H9 (cell line): ENCODE data around the gene CENPI. TPM values are rescaled to one million over a fixed set of nuclear protein-coding genes. Genes with fewer than 3 reads are reported as not detected.

ENCODE experiments used
- DNase-seq: peaks from one replicate; pipeline ENCODE4 v3.0.0-alpha.2; 2017
- H2AFZ ChIP-seq: one replicate; pipeline ENCODE4 v1.6.1; 2013; ENCODE audit warnings: mild to moderate bottlenecking, low read length, control low read depth, moderate library complexity
- H2AK5ac ChIP-seq: 2 replicates; pipeline ENCODE4 v1.6.1; 2013; ENCODE audit warnings: low read length, control low read depth, mixed read lengths; ENCODE audit not compliant: insufficient read length
- H2BK120ac ChIP-seq: one replicate; pipeline ENCODE4 v1.6.1; 2013; ENCODE audit warnings: low read depth, mild to moderate bottlenecking, low read length, control low read depth, inconsistent platforms; ENCODE audit not compliant: poor library complexity, severe bottlenecking
- H2BK12ac ChIP-seq: 2 replicates; pipeline ENCODE4 v1.6.1; 2013; ENCODE audit warnings: low read length, control low read depth, mixed read lengths, low read depth; ENCODE audit not compliant: insufficient read length
- H2BK15ac ChIP-seq: 2 replicates; pipeline ENCODE4 v1.6.1; 2013; ENCODE audit warnings: low read depth, low read length, control low read depth
- H2BK20ac ChIP-seq: one replicate; pipeline ENCODE4 v1.6.1; 2013; ENCODE audit warnings: low read depth, mild to moderate bottlenecking, low read length, control low read depth, inconsistent platforms; ENCODE audit not compliant: poor library complexity, severe bottlenecking
- H2BK5ac ChIP-seq: 2 replicates; pipeline ENCODE4 v1.6.1; 2013; ENCODE audit warnings: low read length, control low read depth, mixed read lengths; ENCODE audit not compliant: insufficient read length
- H3K14ac ChIP-seq: 2 replicates; pipeline ENCODE4 v1.6.1; 2013; ENCODE audit warnings: low read length, control low read depth; ENCODE audit not compliant: insufficient read depth
- H3K18ac ChIP-seq: 2 replicates; pipeline ENCODE4 v1.6.1; 2013; ENCODE audit warnings: low read depth, mild to moderate bottlenecking, mixed read lengths, low read length, control low read depth; ENCODE audit not compliant: insufficient read length
- H3K23ac ChIP-seq: 2 replicates; pipeline ENCODE4 v1.6.1; 2013; ENCODE audit warnings: low read length, control low read depth, mixed read lengths, low read depth; ENCODE audit not compliant: insufficient read length
- H3K23me2 ChIP-seq: 2 replicates; pipeline ENCODE4 v1.6.1; 2013; ENCODE audit warnings: low read depth, mild to moderate bottlenecking, mixed read lengths, low read length, control low read depth; ENCODE audit not compliant: insufficient read length, poor library complexity, severe bottlenecking
- H3K27ac ChIP-seq: 2 replicates; pipeline ENCODE4 v1.5.1; 2013; ENCODE audit warnings: low read length, control low read depth, mixed read lengths, low read depth; ENCODE audit not compliant: insufficient read length
- H3K27me3 ChIP-seq: 2 replicates; pipeline ENCODE4 v1.6.1; 2013; ENCODE audit warnings: low read length, control low read depth, inconsistent platforms; ENCODE audit not compliant: insufficient read depth
- H3K4ac ChIP-seq: 2 replicates; pipeline ENCODE4 v1.6.1; 2013; ENCODE audit warnings: low read depth, mild to moderate bottlenecking, control low read depth, inconsistent platforms, low read length, moderate library complexity
- H3K4me1 ChIP-seq: 2 replicates; pipeline ENCODE4 v1.6.1; 2013; ENCODE audit warnings: low read length, control low read depth, inconsistent platforms; ENCODE audit not compliant: insufficient read depth
- H3K4me2 ChIP-seq: 2 replicates; pipeline ENCODE4 v1.6.1; 2013; ENCODE audit warnings: low read length, control low read depth, mixed read lengths; ENCODE audit not compliant: insufficient read length, insufficient read depth
- H3K56ac ChIP-seq: 2 replicates; pipeline ENCODE4 v1.6.1; 2013; ENCODE audit warnings: low read depth, mild to moderate bottlenecking, mixed read lengths, low read length, control low read depth; ENCODE audit not compliant: insufficient read length
- H3K79me1 ChIP-seq: 2 replicates; pipeline ENCODE4 v1.6.1; 2013; ENCODE audit warnings: low read depth, mild to moderate bottlenecking, moderate library complexity, low read length, control low read depth, inconsistent platforms; ENCODE audit not compliant: insufficient read depth, poor library complexity, severe bottlenecking
- H3K79me2 ChIP-seq: 2 replicates; pipeline ENCODE4 v1.6.1; 2013; ENCODE audit warnings: low read length, control low read depth, inconsistent platforms; ENCODE audit not compliant: insufficient read depth
- H3K9ac ChIP-seq: 2 replicates; pipeline ENCODE4 v1.6.1; 2013; ENCODE audit warnings: low read length, control low read depth, mixed read lengths; ENCODE audit not compliant: insufficient read length; ENCODE audit errors: extremely low read depth
- H3K9me3 ChIP-seq: one replicate; pipeline ENCODE4 v1.6.1; 2013; ENCODE audit warnings: low read depth, low read length, inconsistent platforms; ENCODE audit not compliant: control insufficient read depth
- H3T11ph ChIP-seq: one replicate; pipeline ENCODE4 v1.6.1; 2013; ENCODE audit warnings: mild to moderate bottlenecking, low read length, control low read depth, inconsistent platforms
- H4K20me1 ChIP-seq: one replicate; pipeline ENCODE4 v1.6.1; 2013; ENCODE audit not compliant: control insufficient read depth, insufficient read length, insufficient read depth
- H4K5ac ChIP-seq: 2 replicates; pipeline ENCODE4 v1.6.1; 2013; ENCODE audit warnings: low read depth, mild to moderate bottlenecking, mixed read lengths, low read length, control low read depth; ENCODE audit not compliant: insufficient read length
- H4K8ac ChIP-seq: replicated peaks from 2 replicates; pipeline ENCODE4 v1.6.1; 2013; ENCODE audit warnings: low read length, control low read depth, mixed read lengths, low read depth; ENCODE audit not compliant: insufficient read length
- H4K91ac ChIP-seq: 2 replicates; pipeline ENCODE4 v1.6.1; 2013; ENCODE audit warnings: low read depth, mild to moderate bottlenecking, moderate library complexity, mixed read lengths, low read length, control low read depth; ENCODE audit not compliant: insufficient read length
- H3K27ac Mint-ChIP-seq, 3 experiments: 2 replicates in 2 of 3; 3 replicates in 1 of 3; pipeline ENCODE4 v1.8.0; 2020 to 2021; ENCODE audit warnings: mixed read lengths in 3 of 3, mild to moderate bottlenecking in 1 of 3, moderate library complexity in 1 of 3
- H3K27me3 Mint-ChIP-seq: 2 replicates; pipeline ENCODE4 v1.8.0; 2021; ENCODE audit warnings: low read depth, mild to moderate bottlenecking, moderate library complexity, mixed read lengths
- H3K36me3 Mint-ChIP-seq, 3 experiments: 2 replicates in 2 of 3; 3 replicates in 1 of 3; pipeline ENCODE4 v1.8.0; 2020 to 2021; ENCODE audit warnings: low read depth in 3 of 3, mixed read lengths in 3 of 3; ENCODE audit not compliant: insufficient read depth in 1 of 3
- H3K4me1 Mint-ChIP-seq, 2 experiments: 2 replicates each; pipeline ENCODE4 v1.8.0; 2020; ENCODE audit warnings: mixed read lengths in 2 of 2
- H3K4me3 Mint-ChIP-seq, 2 experiments: 2 replicates in 1 of 2; 3 replicates in 1 of 2; pipeline ENCODE4 v1.8.0; 2020 to 2021; ENCODE audit warnings: mild to moderate bottlenecking in 2 of 2, mixed read lengths in 2 of 2, moderate library complexity in 1 of 2
- H3K9me3 Mint-ChIP-seq, 2 experiments: 2 replicates in 1 of 2; 3 replicates in 1 of 2; pipeline ENCODE4 v1.8.0; 2020; ENCODE audit warnings: mild to moderate bottlenecking in 2 of 2, mixed read lengths in 2 of 2, moderate library complexity in 1 of 2
- WGBS: extraction: QIAGEN DNeasy Blood & Tissue Kit; methylation state at CpG from one replicate; pipeline ENCODE4 v1.1.7; 2013; ENCODE audit warnings: missing lambda C conversion rate, low lambda C conversion rate, mixed read lengths; ENCODE audit not compliant: insufficient read length; ENCODE audit errors: extremely low coverage; 5-methylcytosine and 5-hydroxymethylcytosine counted together
- long read RNA-seq: library from polyadenylated mRNA; unstranded; transcript quantifications from one replicate; pipeline ENCODE4 v2.0.0, GENCODE V29; 2020
- total RNA-seq: library from RNA; stranded (reverse); gene quantifications from 2 replicates; pipeline ENCODE4 v1.2.1, GENCODE V29; 2021
- TF ChIP-seq, protein P1 (sequence below): fragments of 200-600 bp; sonication (generic); conservative IDR thresholded peaks from 3 replicates; pipeline ENCODE4 v1.8.0; 2021; ENCODE audit warnings: antibody characterized with exemption, mild to moderate bottlenecking

CENPI gene, protein sequence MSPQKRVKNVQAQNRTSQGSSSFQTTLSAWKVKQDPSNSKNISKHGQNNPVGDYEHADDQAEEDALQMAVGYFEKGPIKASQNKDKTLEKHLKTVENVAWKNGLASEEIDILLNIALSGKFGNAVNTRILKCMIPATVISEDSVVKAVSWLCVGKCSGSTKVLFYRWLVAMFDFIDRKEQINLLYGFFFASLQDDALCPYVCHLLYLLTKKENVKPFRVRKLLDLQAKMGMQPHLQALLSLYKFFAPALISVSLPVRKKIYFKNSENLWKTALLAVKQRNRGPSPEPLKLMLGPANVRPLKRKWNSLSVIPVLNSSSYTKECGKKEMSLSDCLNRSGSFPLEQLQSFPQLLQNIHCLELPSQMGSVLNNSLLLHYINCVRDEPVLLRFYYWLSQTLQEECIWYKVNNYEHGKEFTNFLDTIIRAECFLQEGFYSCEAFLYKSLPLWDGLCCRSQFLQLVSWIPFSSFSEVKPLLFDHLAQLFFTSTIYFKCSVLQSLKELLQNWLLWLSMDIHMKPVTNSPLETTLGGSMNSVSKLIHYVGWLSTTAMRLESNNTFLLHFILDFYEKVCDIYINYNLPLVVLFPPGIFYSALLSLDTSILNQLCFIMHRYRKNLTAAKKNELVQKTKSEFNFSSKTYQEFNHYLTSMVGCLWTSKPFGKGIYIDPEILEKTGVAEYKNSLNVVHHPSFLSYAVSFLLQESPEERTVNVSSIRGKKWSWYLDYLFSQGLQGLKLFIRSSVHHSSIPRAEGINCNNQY
- 19.4 and 20.0 TPM in 2 replicates for total RNA-seq
- long read RNA-seq, partial matches to known transcripts: 10 of 45 reads
- long read RNA-seq, other reads (novel, unspliced or antisense): 35 of 45 reads

DNA sequence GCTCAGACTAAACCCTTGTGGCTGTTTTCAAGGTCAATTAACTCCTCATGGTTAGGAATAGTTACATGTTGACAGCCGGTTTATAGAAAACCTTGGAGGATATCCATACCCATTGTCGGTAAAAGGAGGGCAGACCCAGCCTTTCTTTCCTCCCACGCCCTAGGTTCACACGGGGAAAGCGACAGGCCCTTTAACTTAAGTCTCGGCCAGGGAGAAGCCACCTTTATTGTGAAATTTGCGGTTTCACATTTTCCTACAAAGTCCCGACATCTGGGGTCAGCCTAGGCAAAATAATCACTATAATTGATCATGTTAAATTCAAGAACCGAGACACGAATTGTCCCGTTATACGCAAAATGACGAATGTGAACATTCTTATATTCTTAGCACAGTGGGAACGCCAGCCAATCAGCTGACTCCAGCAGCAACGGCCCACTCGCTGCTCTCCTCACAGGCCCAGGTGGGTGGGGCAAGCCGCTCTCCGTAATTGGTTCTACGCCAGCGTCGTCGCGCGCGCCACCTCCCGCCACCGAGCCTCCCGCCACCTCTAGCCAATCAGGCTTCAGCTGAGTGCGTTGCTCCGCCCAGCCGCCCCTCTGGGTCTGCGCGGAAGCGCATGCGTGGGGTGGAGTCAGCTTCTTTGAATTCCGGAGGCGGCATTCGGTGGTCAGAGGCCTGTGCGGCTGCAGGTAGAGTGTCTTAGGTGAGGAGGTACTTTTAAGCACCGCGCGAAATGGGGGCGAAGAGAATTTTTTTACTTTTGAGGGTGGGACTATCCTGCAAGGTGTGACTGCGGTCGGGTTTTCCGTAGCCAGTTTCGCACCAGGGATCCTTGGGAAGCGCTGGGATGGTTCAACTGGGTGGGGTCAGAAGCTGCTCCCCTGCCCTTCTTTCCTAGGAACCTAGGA is at the start of gene CENPI:
Gene CENPI, plus strand, starts transcription at position 659 of the 908 bp plus-strand sequence. CDS start 2,867 bp downstream, outside the sequence.
- peaks cover 10 to 23% (median 20%) of the 10 kb centered on the region in 3 experiments for H3K36me3 Mint-ChIP-seq
- H3K27ac Mint-ChIP-seq: peak within 1 kb of the TSS; percentile 84 to 91 (median 85)
- Histone ChIP-seq H4K8ac (no peak within 1 kb of the TSS), H3K4ac (no peak within 1 kb of the TSS), H3K18ac (no peak within 1 kb of the TSS), H3K79me1 (no peaks in the 10 kb centered on the region), H3K9me3 (peaks cover 26% of the 10 kb centered on the region), H4K5ac (no peak within 1 kb of the TSS), H4K20me1 (no peaks in the 10 kb centered on the region), H2BK12ac (no peak within 1 kb of the TSS), H2AFZ (no peak within 1 kb of the TSS), H3K14ac (peak within 1 kb of the TSS; percentile 39; the same call in 1 of the 2 replicates), H2AK5ac (no peak within 1 kb of the TSS), H3K4me2 (peak within 1 kb of the TSS; percentile 97), H2BK5ac (no peak within 1 kb of the TSS), H2BK120ac (no peak within 1 kb of the TSS), H3K27ac (no peak within 1 kb of the TSS), H3K27me3 (no peaks in the 10 kb centered on the region), H3K9ac (peak within 1 kb of the TSS; percentile 93), H3T11ph (no peak within 1 kb of the TSS), H2BK15ac (no peak within 1 kb of the TSS), H3K79me2 (peaks cover 2% of the 10 kb centered on the region; the same call in 1 of the 2 replicates), H3K4me1 (no peaks in the 10 kb centered on the region; the same call in 1 of the 2 replicates), H3K23ac (no peak within 1 kb of the TSS), H3K23me2 (no peaks in the 10 kb centered on the region), H4K91ac (no peak within 1 kb of the TSS), H2BK20ac (no peak within 1 kb of the TSS), H3K56ac (no peak within 1 kb of the TSS)
- H3K4me3 Mint-ChIP-seq: peak within 1 kb of the TSS; percentile 84 to 88
- peak; percentile 96 for DNase-seq
- peaks cover 2 to 8% of the 10 kb centered on the region in 2 experiments; a peak in 3 of 4 replicates for H3K4me1 Mint-ChIP-seq
- no peaks in the 10 kb centered on the region for H3K27me3 Mint-ChIP-seq
- peaks cover 59 to 66% of the 10 kb centered on the region in 2 experiments for H3K9me3 Mint-ChIP-seq
- TF ChIP-seq, protein P1, sequence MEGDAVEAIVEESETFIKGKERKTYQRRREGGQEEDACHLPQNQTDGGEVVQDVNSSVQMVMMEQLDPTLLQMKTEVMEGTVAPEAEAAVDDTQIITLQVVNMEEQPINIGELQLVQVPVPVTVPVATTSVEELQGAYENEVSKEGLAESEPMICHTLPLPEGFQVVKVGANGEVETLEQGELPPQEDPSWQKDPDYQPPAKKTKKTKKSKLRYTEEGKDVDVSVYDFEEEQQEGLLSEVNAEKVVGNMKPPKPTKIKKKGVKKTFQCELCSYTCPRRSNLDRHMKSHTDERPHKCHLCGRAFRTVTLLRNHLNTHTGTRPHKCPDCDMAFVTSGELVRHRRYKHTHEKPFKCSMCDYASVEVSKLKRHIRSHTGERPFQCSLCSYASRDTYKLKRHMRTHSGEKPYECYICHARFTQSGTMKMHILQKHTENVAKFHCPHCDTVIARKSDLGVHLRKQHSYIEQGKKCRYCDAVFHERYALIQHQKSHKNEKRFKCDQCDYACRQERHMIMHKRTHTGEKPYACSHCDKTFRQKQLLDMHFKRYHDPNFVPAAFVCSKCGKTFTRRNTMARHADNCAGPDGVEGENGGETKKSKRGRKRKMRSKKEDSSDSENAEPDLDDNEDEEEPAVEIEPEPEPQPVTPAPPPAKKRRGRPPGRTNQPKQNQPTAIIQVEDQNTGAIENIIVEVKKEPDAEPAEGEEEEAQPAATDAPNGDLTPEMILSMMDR: no peak
- no CpG with 5 or more reads among the region's 48 CpGs for WGBS
